NT2/D1 (cell line): ENCODE results near the gene LGI4.

Source experiments
- SUZ12 ChIP-seq: IDR thresholded peaks from 2 replicates; pipeline ENCODE4 v1.6.1; 2011; ENCODE audit not compliant: insufficient read length, insufficient read depth; ENCODE audit errors: extremely low read depth
- YY1 ChIP-seq: IDR thresholded peaks from 2 replicates; pipeline ENCODE4 v1.6.1; 2011; ENCODE audit not compliant: insufficient read length, insufficient read depth
- ZNF274 ChIP-seq: IDR thresholded peaks from 2 replicates; pipeline ENCODE4 v1.6.1; 2011; ENCODE audit warnings: mild to moderate bottlenecking, low read depth, low read length

DNA sequence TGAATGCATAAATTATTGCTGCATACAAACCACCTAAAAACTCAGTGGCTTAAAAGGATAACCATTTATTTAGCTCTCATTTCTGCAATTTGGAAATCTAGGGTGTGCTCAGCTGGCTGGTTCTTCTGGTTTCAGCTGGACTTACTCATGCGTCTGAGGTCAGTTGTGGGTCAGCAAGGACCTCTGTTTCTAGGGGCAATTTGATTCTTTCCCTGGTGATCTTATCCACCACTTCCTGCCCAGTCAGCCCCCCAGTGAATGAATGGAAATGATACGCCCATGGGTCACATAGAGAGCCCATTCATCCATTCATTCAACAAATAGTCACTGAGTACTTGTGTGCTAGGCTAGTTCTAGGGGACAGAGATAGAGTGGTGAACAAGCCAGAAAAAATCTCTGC lies 29.6 kb upstream of the LGI4 start:
- TF ChIP-seq ZNF274 (no peak), YY1 (no peak), SUZ12 (no peak)
